ENCODE data around the gene MACROD1.
"Not testable (repeated sequence)": the region's sequence is repeated elsewhere in the genome, so short reads cannot be mapped to it uniquely, and the experiment has no call there.

Gene MACROD1

DNA sequence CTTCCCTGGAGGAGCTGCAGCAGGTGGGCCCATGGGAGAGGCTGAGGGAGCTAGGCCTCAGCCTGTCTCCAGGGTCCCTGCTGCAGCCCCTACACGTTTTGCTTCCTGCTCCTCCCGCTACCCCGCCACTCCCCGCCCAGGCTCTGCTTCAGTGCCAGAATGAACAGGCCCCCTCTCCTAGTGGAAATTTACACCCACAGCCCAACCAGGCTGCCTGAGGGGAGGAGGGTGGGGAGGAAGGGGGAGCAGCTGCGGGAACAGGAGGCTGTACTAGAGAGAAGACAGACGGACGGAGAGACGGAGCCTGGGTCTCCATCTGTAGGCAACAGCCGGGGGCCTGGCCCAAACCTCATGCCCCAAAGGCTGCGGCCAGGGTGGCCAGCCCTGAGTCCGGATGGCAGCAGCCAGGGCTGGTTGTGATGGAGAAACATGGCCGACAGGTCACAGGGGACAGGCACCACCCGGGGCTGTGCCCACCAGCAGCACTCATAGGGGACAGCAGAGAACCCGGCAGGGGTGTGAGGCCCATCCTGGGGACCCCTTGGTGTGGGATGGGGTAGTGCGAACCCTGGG, 109.6 kb downstream of the MACROD1 start:
- DNase-seq (ENCODE audit: low spot score), result no peak

DNA sequence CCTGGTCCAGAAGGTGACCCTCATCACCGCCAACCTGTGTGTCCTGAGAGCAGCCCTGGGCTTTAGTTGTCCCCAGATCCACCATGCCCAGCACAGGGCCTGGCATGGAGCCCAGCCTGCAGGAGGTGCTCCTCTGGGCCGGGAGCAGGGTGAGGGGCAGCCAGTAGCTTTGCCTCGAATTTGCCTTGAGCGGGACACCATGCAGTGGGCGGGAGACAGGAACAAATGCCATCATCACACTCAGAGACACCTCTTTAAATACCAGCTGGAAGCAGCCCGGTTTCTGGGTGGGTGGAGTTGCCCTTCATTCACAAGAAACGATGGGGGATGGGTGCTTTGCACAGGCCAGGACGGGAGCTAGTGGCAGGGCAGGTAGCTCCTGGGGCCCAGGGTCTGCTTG, 110.8 kb downstream of the MACROD1 start:
- no peak for DNase-seq (ENCODE audit: low spot score)

- no peak for DNase-seq (ENCODE audit: low spot score)
Observed at GRCh38 chr11:64053699-64054098, 112.2 kb downstream of the MACROD1 start.

DNA sequence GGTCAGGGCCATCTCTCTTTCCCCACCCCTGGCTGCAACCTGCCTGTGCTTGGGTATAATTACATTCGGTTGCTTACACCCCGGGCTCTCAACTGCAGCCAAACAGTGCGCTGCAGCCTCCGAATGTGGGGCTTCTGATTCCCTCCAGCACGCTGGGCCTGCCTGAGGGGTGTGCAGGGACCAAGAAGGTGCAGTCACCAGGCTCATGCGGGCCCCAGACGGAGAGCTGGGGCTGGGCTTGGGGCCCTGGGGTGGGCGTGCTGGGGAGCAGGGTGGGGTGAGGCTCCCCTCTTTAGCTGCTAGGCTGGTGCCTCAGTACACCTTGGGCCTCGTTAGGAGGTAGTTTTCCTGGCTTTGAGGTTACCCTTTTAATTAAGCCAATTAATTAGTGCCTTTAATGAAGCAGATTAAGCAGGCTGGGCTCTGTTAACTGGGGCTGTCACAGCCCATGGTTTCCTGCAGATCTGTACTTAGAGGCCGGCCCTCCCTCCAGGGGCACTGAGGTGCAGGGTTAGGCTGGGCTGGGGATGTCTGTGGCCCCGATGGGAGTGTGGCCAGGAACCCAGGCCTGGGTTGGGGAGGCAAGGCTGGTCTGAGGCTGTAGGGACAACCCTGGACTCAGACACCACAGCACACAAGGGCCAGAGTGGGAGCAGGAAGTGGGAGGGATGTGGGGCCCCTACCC, 112.8 kb downstream of the MACROD1 start:
- no peak for DNase-seq (ENCODE audit: low spot score)

GRCh38 chr11:64052436-64052835, 113.5 kb downstream of the MACROD1 start:
- no peak for DNase-seq (ENCODE audit: low spot score)

GRCh38 chr11:64051297-64051696, 114.6 kb downstream of the MACROD1 start:
- no peak for DNase-seq (ENCODE audit: low spot score)

DNA sequence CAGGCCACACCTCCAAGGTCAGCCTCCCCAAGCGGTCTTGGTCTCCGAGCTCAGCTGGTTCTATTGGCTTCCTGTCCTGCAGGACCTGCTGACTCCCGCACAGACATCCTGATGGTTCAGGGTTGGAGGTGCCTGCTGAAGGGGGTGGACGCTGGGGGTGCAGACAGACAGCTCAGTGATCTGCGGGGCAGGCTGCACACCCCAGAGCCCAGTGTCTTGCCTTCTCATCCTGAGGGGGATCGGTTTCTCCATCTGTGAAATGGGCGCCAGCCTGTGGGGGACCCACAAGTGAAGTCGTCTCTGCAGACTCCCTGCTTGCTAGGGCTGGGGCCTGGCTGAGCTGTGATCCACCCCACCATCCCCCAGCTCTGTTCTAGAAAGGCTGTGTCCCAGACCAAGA, 116.4 kb downstream of the MACROD1 start:
- DNase-seq (ENCODE audit: low spot score), result no peak

DNA sequence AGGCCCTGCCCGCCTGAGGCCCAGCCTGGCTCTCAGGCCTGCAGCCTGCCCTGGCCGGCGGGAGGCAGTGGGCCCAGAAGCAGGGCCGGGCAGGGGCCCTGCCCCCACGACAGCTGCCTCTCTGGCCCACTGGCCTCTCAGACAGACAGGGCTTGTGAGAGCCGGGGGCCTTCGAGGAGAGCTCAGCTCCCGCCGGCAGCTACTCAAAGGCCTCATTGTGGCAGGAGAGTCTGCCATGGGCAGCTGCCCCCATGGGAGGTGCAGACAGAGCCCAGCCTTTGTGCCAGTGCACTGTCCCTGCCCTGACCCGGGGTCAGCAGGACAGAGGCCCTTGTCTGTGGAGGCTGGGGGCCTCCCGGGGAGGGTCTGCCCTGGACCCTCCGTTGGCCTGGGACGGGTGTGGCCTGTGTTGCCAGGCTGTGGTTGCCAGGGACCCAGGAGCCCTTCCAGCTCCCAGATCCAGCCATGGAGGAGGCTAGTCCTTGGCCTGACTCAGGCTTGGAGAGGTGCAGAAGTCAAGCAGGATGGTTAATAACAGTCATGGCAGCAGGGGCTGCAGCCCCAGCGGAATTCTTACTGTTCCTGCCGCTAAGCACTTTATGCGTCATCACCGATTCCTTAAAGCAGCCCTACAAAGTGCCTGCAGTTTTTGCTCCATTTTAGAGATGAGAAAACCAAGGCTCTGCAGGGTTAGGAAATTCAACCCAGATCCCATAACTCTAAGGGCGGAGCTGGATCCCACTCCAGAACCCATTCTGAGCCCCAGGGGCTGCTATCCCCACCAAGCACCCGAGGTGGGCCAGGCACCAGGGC, 117.7 kb downstream of the MACROD1 start:
- DNase-seq (ENCODE audit: low spot score), result no peak

GRCh38 chr11:64047373-64047772, 118.5 kb downstream of the MACROD1 start:
- not testable (repeated sequence) for DNase-seq (ENCODE audit: low spot score)

DNA sequence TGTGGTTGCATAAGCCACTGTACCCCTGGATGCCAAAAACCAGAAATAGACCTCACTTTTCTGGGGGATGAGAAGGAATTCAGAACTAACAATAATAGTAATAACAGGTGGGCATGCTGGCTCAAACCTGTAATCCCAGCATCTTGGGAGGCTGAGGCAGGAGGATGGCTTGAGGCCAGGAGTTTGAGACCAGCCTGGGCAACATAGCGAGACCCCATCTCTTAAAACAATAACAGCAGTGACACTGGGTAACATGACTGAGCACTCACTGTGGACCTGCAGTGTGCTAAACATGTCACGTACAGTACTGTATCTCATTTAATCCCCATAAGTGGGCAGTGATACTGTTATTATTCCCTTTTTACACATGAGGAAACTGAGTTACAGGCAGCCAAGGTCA, 120.2 kb downstream of the MACROD1 start:
- DNase-seq (ENCODE audit: low spot score), result no peak

GRCh38 chr11:64044730-64045393, 121.1 kb downstream of the MACROD1 start:
- DNase-seq (ENCODE audit: low spot score), result no peak

- DNase-seq (ENCODE audit: low spot score), result no peak
Observed at GRCh38 chr11:64043545-64043944, 122.4 kb downstream of the MACROD1 start.

DNA sequence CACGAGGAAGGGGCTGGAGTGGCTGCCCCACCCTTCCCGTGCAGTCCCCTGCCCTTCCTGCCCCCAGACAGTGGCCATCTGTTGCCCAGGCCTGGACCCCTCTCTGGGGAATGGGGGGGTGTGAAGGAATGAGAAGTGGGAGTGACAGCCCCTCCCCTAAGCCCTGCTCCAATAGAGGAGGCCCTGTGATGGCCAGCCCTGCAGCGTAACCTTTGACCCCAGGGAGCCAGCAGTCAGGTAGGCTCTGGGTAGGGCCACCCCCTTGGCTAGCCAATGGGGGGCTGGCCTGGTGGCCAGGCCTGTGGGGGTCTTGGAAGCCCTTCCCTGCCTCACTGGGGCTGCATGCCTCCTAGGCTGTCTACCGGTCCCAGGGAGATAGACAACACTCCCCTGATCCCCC, 123.6 kb downstream of the MACROD1 start:
- DNase-seq (ENCODE audit: low spot score), result no peak

DNA sequence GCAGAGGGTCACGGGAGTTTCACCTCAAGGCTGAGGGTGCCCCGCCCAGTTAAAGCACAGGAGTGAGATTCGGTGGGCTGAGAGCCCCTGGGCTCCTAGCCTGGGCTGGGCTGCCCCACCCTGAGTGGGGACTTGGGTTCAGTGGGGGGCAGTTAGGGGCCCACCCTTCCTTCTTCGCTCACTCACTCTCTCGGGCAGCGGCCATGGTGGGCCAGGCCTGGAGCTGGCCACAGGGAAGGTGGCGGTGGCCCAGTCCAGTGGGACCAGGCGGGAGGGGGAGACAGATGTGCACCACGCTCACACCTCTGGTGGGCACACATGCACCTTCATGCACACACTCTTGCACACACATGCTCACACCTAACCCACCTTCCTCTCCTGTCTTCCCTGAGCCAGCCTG, 124.1 kb downstream of the MACROD1 start:
- no peak for DNase-seq (ENCODE audit: low spot score)

- no peak for DNase-seq (ENCODE audit: low spot score)
Observed at GRCh38 chr11:64040684-64041322, 125.1 kb downstream of the MACROD1 start.

DNA sequence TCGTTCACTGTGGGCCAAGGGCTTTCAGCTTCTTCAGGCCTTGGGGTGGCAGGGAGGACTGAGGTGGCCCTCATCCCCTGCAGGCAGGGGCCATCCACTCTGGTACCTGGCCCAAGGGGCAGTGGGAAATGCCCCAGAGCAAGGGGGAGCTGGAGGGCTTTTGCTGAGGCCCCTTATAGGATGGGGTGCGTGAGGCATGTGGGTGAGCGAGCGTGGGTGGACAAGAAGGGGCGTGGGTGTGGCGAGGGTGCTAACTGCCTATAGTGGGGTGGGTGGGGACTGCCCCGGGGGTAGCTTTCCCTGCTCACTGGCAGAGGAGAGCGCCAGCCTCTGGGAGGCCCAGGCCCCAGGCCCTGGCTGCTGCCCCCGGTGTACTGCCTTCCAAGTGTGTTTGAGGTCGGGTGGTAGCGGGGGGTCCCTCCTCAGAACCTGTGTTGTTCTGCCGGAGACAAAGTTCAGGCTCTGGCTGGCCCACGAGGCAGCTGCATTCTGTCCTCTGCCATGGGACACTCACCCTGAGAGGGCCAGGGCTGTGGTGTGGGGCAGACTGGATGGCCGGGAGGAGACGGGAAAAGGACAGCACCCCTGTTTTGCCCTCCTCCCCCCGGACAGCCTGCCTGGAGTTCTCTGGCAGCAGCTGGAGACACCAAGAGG, 126.8 kb downstream of the MACROD1 start:
- no peak for DNase-seq (ENCODE audit: low spot score)

- no peak for DNase-seq (ENCODE audit: low spot score)
Observed at GRCh38 chr11:64038500-64038899, 127.4 kb downstream of the MACROD1 start.

DNA sequence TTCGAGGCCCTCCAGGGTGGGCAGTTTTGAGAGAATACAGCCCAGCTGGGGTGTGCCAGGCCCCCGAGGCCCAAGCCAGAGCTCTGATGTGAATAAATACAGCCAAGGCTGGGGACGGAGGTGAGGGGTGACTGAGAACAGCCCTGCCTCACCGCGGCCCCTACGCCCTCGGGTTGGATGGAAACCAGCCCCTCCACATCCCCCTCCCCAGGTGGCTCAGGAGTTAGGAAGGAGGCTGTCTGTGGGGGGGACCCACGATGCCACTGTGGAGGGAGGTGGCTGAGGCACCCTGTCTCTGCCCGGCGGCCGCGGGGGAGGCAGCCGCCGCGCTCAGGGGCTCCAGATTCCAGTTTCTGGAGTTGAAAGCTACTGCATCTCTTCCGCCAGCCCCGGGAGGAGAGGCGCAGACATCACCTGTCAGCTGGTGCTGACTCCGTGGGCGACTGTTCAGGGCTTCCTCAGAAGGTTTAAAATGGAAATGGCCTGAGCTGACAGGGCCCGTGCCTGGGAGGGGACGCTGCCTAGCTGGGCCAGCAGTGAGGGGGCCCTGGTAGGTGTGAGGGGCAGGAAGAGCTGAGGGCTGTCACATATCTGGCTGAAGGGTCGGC, 128.8 kb downstream of the MACROD1 start:
- DNase-seq (ENCODE audit: low spot score), result no peak

DNA sequence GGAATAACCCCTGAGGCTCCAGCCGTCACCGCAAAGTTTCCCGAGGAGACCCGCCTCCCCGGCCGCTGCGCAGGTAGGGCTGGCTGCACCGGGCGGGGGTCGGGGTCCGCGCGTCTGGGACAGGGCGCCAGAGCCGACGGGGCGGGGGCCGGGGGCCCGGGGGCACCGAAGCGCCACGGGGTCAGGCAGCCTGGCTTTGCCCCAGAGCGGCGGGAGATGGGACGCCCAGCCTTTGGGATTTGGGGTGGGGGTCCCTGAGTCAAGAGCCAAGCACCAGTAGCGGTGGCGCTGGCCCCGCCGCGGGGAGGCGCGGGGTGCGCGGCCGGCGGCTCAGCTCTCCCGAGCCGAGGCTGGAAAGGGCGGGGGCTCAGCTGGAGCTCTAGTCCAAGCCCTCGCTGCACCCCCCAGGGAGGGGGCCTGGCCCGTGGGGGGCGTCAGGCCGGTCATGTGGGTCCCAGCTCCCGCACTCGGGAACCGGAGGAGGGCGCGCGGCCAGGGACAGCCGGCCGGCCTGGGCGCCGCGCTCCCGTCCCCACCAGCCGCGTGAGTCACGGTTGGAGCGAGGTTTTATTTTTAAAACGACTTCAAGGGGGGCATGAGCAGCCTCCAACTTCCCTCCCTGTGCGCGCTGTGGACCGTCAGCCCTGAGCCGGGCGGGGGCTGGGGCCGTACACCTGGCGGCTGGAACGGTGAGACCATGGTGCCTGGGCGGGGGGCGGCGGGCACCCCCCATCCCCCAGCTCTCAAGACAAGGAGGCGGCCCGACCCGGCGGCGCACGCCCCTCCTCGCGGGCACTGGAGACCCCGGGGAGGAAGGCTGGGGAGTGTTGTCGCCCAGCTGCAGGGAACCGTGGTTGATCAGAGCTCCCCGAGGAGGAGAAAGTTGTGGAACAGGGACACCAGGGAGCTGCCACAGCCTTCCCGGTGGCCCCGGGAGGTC, 129.6 kb downstream of the MACROD1 start:
- DNase-seq (ENCODE audit: low spot score), result no peak

GRCh38 chr11:64035576-64035975, 130.3 kb downstream of the MACROD1 start, which contains the start of gene FLRT1:
TSS of gene FLRT1 (plus strand) at chr11:64035931. CDS start at chr11:64116268, 80,337 bp downstream.
- no peak for DNase-seq (ENCODE audit: low spot score)

Measured in hematopoietic multipotent progenitor cell treated with erythropoietin and hydrocortisone succinate and interleukin-3 and kit ligand, for 15 days (in vitro differentiated cells).